Jurkat, Clone E6-1 (cell line): ENCODE data around the gene CD200.
A peak's percentile ranks its signal among the peaks of the same experiment; 100 is the strongest.

Experiments
- DNase-seq: peaks from one replicate; pipeline ENCODE4 v3.0.0-alpha.2; 2011; ENCODE audit warnings: low read depth, low spot score
- H3K4me3 ChIP-seq: 2 replicates; pipeline ENCODE4 v1.5.1; 2011; ENCODE audit warnings: mild to moderate bottlenecking, low read length, control low read depth, moderate library complexity

CD200 gene

GRCh38 chr3:112321867-112322652 lies 10.9 kb upstream of the CD200 start:
- H3K4me3 ChIP-seq, result no peak overlapping the region
- no peak for DNase-seq

- peak; percentile 63 for DNase-seq
- H3K4me3 ChIP-seq, result no peak overlapping the region
Measured at GRCh38 chr3:112327371-112327951, 5.5 kb upstream of the CD200 start.

DNA sequence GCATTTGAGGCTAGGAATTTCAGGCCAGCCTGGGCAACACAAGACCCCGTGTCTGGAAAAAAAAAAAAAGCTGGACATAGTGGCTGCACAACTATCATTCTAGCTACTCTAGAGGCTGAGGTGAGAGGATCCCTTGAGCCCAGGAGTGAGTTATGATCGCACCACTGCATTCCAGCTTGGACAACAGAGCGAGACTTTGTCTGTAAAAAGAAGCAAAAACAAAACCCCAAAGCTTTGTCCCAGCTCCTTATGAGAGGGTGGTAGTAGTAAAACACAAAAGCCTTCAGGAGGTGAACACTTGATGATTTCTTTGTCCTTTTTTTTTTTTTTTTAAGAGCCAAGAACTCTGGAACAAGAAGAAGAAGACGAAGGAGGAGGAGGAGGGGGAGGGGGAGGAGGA lies 1.1 kb upstream of the CD200 start:
- no peak for DNase-seq
- no peak overlapping the region for H3K4me3 ChIP-seq

GRCh38 chr3:112333381-112334317 lies 693 bp downstream of the CD200 start:
- no peak overlapping the region for H3K4me3 ChIP-seq
- no peak for DNase-seq

DNA sequence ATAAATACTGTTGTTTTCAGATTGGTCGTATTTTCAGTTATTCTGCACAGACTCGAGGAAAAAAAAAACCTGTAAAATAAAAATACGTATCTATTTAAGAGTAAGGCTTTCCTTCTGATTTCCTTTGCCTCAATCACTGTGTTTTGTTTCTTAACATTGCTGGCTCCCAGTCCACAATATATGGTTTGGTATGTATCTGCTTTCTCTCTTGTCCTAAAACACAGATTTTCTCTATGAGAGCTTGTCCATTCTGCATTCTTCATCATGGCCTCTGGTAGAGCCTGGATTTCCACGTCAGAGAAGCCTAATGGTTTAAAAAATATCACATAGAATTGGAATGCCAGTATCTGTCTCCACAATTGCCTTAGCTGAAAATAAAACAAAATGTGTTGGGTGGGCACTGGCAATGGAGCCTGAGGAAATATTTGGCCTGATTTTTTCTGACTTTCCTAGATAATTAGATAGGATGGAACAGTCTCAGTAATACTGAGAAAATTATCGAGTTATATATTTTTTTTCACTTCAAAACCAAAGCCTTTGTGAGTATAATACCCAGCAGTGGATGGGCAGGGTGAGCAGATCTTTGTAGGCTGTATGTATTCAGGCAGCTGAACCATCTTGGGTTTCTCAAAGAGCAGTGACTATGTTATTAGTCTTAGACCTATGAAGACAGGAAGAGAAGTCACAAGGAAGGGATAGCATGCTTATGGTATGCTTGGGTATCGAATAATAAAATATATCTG lies 1.9 kb downstream of the CD200 start:
- no peak for DNase-seq
- H3K4me3 ChIP-seq, result no peak overlapping the region

DNA sequence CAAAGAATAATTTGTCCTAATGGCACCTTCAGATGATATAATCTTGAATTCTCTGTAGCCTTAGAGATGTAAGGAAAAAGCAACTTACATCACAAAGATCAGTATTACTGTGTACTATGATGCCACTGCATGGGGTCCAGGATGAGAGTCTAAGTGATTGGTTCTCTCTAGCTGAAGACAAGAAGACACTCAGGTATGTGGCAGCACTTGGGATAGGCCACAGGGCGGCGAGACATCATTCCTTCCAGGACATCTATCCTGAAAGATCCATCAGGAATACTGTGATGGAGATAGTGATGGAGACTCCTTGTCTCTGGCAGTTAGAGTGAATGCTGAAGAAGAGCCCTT lies 2.5 kb downstream of the CD200 start:
- H3K4me3 ChIP-seq, result no peak overlapping the region
- no peak for DNase-seq

DNA sequence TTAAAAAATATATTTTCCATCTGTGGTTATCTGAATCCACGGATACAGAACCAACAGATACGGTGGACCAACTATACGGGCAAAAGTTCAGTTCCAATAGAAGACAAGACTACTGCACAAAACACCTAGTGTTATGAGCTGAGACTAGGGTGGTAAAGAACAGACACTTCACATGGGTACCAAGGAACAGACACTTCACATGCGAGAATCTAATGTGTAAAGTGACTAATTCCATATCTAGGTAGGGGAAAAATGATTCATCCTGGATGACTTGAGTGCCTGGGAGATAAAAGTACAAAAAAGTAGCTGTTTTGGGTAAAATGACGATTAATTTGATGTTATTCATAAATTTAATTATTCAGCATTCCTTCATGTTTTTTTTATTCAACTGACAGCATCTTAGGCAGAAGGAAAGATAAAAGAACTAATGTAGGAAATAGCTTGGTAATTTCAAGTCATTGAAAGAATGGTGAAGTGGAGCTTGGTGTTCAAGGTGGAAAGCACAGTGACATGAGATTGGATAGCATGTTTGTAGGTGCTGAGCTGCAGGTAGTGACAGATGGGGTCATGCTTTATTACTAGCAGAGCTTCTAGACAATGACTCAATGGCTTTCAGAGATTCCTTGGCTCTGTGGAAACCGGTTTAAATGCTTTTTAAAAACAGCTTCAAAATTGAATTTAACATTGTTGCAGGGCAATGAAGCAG lies 5.2 kb downstream of the CD200 start:
- DNase-seq, result no peak
- H3K4me3 ChIP-seq, result no peak overlapping the region

DNA sequence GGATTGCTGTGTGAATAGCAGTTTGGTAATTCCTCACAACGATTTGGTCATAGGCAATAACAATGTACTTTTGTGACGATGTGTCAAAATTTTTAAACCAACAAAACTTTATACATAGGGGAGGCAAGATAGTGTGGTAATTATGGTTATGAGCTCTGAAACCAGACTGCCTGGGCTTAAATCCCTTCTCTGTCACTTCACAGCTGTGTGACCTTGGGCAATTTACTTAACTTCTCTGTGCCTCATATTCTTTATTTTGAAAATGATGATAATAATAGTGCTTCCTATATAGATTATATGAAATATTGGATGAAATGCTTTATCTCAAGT lies 5.7 kb downstream of the CD200 start:
- H3K4me3 ChIP-seq, result no peak overlapping the region
- no peak for DNase-seq

DNA sequence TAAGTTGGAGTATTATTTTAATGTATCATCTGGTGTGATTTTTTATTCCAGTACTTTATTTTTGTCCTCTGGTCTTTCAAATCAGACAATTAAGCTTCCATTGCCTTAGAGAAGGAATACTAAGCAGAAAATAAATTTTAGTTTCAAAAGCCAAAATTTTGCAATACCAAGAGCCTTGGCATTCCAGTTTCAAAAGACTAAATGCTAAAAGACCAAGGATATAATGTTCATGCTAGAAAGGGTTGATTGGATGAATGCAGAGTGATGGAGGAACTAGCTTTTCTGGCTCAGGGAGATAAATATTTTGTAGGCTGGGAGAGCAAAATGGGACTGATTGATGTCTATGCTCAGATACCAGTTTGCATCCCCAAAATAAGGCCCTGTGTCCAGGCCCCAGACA lies 6.2 kb downstream of the CD200 start:
- no peak for DNase-seq
- no peak overlapping the region for H3K4me3 ChIP-seq

DNA sequence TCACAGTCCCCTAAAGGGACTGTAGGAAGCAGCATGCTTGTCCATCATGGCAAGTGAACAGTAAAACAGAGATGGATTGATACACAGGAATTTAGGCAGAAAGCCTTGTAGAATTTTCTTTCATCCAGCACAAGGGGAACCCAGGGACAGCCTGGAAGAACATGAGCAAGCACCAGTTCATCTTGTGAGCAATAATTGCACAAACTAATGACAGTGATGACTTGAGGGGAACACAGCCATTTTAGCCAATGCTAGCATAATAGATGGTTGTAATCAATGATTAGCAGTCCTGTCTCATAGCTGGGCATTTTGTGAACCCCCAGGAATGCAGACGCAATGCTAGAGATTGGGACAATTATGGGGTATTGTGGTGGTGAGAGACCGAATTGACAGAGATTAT lies 6.7 kb downstream of the CD200 start:
- no peak overlapping the region for H3K4me3 ChIP-seq
- no peak for DNase-seq

- DNase-seq, result no peak
- no peak overlapping the region for H3K4me3 ChIP-seq
Measured at GRCh38 chr3:112341386-112341785, 8.4 kb downstream of the CD200 start.

DNA sequence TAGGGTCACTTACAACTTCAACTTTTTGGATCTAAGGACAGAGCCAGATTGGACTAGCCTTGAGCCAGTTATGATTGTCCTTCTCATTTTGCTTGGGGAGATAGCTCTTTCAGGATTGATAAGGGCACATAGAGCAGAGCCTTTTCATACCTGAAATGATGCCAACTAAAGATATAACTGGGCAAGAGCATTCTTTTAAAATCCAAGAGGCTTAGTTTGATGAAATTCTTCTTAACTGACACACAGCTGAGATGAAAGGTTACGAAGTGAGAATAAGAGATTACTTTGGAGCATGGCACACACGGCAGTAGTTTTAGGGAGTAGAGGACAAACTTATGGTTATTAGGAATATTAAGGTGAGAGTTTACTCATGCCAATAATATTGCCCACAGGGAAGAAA lies 12.7 kb downstream of the CD200 start:
- H3K4me3 ChIP-seq, result no peak overlapping the region
- DNase-seq, result no peak

GRCh38 chr3:112346491-112347122 lies 13.7 kb downstream of the CD200 start:
- DNase-seq, result no peak
- H3K4me3 ChIP-seq, result no peak overlapping the region

DNA sequence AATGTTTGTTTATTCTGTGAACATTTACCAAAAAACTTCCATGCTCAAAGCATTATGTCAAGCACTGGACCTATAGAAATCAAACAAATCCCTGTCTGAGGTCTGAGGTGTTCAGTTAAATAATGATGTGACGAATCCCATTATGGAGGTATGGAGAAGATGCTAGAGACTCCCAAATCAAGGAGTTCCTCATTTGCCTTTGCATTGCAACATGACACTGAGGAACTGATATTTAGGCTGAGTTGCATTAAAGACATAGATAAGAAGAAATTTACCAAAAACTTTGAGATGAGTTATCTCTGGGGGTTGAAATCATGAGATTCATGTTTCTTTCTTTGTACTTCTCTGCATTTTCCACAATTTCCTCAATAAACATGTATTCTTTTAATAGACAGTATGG lies 16.0 kb downstream of the CD200 start:
- no peak overlapping the region for H3K4me3 ChIP-seq
- no peak for DNase-seq

GRCh38 chr3:112349557-112349956 lies 16.6 kb downstream of the CD200 start:
- no peak for DNase-seq
- H3K4me3 ChIP-seq, result no peak overlapping the region

- DNase-seq, result no peak
Measured at GRCh38 chr3:112350018-112350810, 17.3 kb downstream of the CD200 start.

DNA sequence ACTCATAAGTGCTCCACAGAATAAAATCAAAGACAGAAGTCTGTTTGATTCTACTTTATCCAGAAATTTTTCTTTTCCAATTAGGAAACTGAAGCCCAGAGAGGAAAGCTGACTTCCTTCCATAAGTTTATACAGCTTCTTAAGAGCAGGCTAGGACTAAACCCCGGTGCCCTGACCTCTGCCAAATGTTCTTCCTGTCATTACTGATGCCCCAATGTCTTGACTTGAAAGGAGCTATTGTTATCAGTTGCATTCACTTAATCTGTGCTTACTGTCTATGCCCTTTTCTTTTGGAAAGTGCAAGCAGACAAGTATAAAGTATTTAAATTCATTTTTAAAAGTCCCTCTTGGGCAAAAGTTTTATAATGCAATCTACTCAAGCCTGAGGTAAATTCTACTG lies 18.1 kb downstream of the CD200 start:
- DNase-seq, result no peak
- no peak overlapping the region for H3K4me3 ChIP-seq

More at GRCh38 chr3:112350018-112350810, 17.3 kb downstream of the CD200 start:
- no peak overlapping the region for H3K4me3 ChIP-seq

- no peak for DNase-seq
- no peak overlapping the region for H3K4me3 ChIP-seq
Measured at GRCh38 chr3:112351823-112352222, 18.9 kb downstream of the CD200 start.
